ENCODE data around the gene HNF4A. TPM values are rescaled to one million over a fixed set of nuclear protein-coding genes. Genes with fewer than 3 reads are reported as not detected.

HNF4A gene
- total RNA-seq, 1 donor from 2014 or later: not detected

DNA sequence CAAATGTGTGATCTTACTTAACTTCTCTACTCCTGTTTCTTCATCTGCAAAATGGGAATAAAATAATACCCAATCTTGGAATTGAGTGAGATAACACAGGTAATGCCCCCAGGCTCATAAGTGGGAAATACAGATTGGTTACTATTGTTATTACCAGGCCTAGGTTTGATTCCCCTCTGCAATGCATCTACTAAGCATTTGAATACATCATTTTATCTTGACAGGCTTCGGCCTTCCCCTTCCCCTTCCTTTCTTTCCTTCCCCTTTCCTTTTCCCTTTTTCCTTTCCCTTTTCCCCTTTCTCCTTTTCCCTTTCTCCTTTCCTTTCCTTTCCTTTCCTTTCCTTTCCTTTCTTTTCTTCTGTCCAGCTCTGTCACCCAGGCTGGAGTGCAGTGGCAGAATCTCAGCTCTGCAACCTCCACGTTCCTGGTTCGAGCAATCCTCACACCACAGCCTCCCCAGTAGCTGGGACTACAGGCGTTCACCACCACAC, 7.3 kb upstream of the HNF4A start:
- H3K36me3 ChIP-seq: no peaks in the 10 kb centered on the region
- no peak overlapping the region for H3K27ac ChIP-seq
- no peak overlapping the region for H3K4me3 ChIP-seq
- H3K27me3 ChIP-seq: no peaks in the 10 kb centered on the region
- no peaks in the 10 kb centered on the region for H3K4me1 ChIP-seq
- intact Hi-C loops (cut with DNase I): no loop called here
- DNase-seq (ENCODE audit: extremely low spot score in 2 of 2): no peak
- H3K9me3 ChIP-seq: no peaks in the 10 kb centered on the region
- TF ChIP-seq POLR2A (IDR thresholded peaks at IDR 0.05): no peak

DNA sequence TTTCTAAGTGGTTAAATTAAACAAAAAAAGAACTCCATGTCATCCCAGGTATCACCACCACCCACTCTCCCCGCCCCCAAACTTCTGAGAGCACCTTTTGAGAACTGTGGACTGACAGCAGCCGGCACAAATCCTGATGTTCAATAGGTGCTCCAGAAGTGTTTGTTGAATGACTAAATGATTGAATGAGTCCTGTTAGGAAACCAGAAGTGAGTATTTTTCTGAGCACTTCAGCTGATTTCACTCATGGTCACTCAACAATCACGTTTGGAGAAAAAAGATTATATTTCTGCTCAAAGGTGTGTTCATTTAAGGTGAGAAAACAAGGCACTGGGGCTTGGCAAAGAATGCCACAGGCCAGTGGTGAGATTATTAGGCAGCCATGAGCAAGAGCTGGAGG, 6.2 kb upstream of the HNF4A start:
- H3K4me3 ChIP-seq: no peak overlapping the region
- H3K27ac ChIP-seq: no peak overlapping the region
- DNase-seq (ENCODE audit: extremely low spot score in 2 of 2): no peak
- intact Hi-C loops (cut with DNase I): no loop called here
- H3K36me3 ChIP-seq: no peaks in the 10 kb centered on the region
- H3K4me1 ChIP-seq: no peaks in the 10 kb centered on the region
- H3K9me3 ChIP-seq: no peaks in the 10 kb centered on the region
- TF ChIP-seq, protein P1, sequence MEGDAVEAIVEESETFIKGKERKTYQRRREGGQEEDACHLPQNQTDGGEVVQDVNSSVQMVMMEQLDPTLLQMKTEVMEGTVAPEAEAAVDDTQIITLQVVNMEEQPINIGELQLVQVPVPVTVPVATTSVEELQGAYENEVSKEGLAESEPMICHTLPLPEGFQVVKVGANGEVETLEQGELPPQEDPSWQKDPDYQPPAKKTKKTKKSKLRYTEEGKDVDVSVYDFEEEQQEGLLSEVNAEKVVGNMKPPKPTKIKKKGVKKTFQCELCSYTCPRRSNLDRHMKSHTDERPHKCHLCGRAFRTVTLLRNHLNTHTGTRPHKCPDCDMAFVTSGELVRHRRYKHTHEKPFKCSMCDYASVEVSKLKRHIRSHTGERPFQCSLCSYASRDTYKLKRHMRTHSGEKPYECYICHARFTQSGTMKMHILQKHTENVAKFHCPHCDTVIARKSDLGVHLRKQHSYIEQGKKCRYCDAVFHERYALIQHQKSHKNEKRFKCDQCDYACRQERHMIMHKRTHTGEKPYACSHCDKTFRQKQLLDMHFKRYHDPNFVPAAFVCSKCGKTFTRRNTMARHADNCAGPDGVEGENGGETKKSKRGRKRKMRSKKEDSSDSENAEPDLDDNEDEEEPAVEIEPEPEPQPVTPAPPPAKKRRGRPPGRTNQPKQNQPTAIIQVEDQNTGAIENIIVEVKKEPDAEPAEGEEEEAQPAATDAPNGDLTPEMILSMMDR (IDR thresholded peaks at IDR 0.05): no peak
- TF ChIP-seq POLR2A (IDR thresholded peaks at IDR 0.05) (no peak), POLR2AphosphoS5 (IDR thresholded peaks at IDR 0.05; ENCODE audit: insufficient read depth in 1 of 2, low read depth in 1 of 2) (no peak)
- no peaks in the 10 kb centered on the region for H3K27me3 ChIP-seq

DNA sequence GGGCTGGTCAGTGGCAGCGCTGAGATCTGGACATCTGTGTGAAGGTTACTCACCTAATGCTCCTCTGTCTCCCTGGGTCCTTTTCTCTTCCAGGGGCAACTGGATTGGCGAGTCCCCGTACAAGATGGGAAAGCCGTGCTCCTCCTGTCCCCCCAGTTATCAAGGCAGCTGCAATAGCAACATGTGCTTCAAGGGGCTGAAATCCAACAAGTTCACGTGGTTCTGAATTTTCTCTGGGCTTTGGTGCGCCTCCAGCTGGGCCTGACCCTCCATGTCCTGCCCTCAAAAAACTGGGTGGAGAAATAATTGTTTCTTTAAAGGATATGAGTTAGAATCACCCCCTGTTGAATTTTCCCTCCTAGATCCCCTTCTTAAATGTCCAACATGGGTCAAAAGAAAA, 4.9 kb upstream of the HNF4A start:
- TF ChIP-seq POLR2AphosphoS5 (IDR thresholded peaks at IDR 0.05; ENCODE audit: insufficient read depth in 1 of 2, low read depth in 1 of 2): no peak
- TF ChIP-seq POLR2A (IDR thresholded peaks at IDR 0.05): no peak
- TF ChIP-seq, protein P1 (IDR thresholded peaks at IDR 0.05): no peak
- Histone ChIP-seq H3K27me3 (no peaks in the 10 kb centered on the region), H3K9me3 (no peaks in the 10 kb centered on the region), H3K4me1 (no peaks in the 10 kb centered on the region), H3K27ac (no peak overlapping the region), H3K4me3 (no peak overlapping the region), H3K36me3 (no peaks in the 10 kb centered on the region)
- intact Hi-C loops (cut with DNase I): no loop called here
- DNase-seq (ENCODE audit: extremely low spot score in 2 of 2): no peak

DNA sequence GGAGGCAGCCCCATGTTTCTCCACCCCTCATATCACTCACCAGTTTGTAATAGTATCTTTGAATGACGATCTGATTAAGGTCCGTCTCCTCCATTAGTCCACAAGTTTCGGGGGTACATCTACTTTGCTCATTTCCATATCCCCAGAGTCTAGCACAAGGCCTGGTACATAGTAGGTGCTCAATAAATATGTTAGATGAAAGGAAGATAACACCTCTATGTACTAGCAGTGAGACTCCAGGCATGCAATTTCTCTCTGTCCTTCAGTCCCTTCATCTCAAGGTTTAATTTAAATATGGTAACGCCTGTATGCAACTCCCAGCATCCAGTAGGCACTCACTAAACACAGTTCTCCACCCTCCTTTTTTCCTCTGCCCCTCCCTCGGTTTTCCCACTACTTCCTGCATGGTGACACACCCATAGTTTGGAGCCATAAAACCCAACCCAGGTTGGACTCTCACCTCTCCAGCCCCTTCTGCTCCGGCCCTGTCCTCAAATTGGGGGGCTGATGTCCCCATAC, 461 bp upstream of the HNF4A start:
- H3K27me3 ChIP-seq: no peaks in the 10 kb centered on the region
- H3K27ac ChIP-seq: no peak overlapping the region
- DNase-seq (ENCODE audit: extremely low spot score in 2 of 2): no peak
- no peaks in the 10 kb centered on the region for H3K4me1 ChIP-seq
- intact Hi-C loops (cut with DNase I): no loop called here
- H3K4me3 ChIP-seq: no peak overlapping the region
- H3K36me3 ChIP-seq: no peaks in the 10 kb centered on the region
- no peaks in the 10 kb centered on the region for H3K9me3 ChIP-seq
- TF ChIP-seq, protein P1 (IDR thresholded peaks at IDR 0.05): no peak
- no peak for TF ChIP-seq POLR2A (IDR thresholded peaks at IDR 0.05)
- no peak for TF ChIP-seq POLR2AphosphoS5 (IDR thresholded peaks at IDR 0.05; ENCODE audit: insufficient read depth in 1 of 2, low read depth in 1 of 2)

DNA sequence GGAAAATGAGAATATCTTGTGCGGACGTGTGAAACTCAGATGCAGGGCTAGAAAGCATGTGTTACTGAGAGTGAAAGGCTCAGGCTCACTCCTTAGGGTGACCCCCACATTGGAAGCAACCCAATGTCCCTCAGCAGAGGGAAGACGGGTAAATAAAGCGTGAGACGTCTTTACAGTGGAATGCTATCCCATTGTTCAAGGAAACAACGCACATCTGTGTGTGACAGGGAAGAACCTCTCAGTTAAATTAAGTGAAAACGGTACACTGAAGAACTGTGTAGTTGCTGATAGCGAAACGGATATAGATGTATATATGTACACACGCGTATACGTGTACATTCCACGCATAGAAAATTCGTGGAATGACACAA, 839 bp downstream of the HNF4A start:
- H3K4me3 ChIP-seq: no peak overlapping the region
- intact Hi-C loops (cut with DNase I): no loop called here
- no peaks in the 10 kb centered on the region for H3K27me3 ChIP-seq
- TF ChIP-seq POLR2AphosphoS5 (IDR thresholded peaks at IDR 0.05; ENCODE audit: insufficient read depth in 1 of 2, low read depth in 1 of 2) (no peak), POLR2A (IDR thresholded peaks at IDR 0.05) (no peak)
- TF ChIP-seq, protein P1 (IDR thresholded peaks at IDR 0.05): no peak
- no peak overlapping the region for H3K27ac ChIP-seq
- no peaks in the 10 kb centered on the region for H3K4me1 ChIP-seq
- no peak for DNase-seq (ENCODE audit: extremely low spot score in 2 of 2)
- no peaks in the 10 kb centered on the region for H3K36me3 ChIP-seq
- no peaks in the 10 kb centered on the region for H3K9me3 ChIP-seq
